ENCODE data around the gene C9orf72.
A peak's percentile ranks its signal among the peaks of the same experiment; 100 is the strongest.
"Not testable (repeated sequence)": the region's sequence is repeated elsewhere in the genome, so short reads cannot be mapped to it uniquely, and the experiment has no call there.

C9orf72 gene

DNA sequence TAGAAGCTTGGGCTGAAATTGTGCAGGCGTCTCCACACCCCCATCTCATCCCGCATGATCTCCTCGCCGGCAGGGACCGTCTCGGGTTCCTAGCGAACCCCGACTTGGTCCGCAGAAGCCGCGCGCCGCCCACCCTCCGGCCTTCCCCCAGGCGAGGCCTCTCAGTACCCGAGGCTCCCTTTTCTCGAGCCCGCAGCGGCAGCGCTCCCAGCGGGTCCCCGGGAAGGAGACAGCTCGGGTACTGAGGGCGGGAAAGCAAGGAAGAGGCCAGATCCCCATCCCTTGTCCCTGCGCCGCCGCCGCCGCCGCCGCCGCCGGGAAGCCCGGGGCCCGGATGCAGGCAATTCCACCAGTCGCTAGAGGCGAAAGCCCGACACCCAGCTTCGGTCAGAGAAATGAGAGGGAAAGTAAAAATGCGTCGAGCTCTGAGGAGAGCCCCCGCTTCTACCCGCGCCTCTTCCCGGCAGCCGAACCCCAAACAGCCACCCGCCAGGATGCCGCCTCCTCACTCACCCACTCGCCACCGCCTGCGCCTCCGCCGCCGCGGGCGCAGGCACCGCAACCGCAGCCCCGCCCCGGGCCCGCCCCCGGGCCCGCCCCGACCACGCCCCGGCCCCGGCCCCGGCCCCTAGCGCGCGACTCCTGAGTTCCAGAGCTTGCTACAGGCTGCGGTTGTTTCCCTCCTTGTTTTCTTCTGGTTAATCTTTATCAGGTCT is at the start of gene C9orf72:
Gene C9orf72 (minus strand): TSS at position 564 of the 716 bp plus-strand sequence. CDS start 6,361 bp downstream, outside the sequence.
- no peaks in the 10 kb centered on the region for H3K36me3 ChIP-seq (ENCODE audit: insufficient read depth, low read length)
- no peak for DNase-seq (ENCODE audit: low read depth, low spot score)
- peak within 1 kb of the TSS; percentile 88 for H3K4me3 ChIP-seq
- peak within 1 kb of the TSS; percentile 90 for H3K9ac ChIP-seq (ENCODE audit: insufficient read length)
- peak within 1 kb of the TSS; percentile 97 for H3K27ac ChIP-seq
- peak; percentile 22 for TF ChIP-seq FOXP2 (optimal IDR thresholded peaks at IDR 0.05; ENCODE audit: control extremely low read depth, extremely low read length, insufficient read depth)
- peak; percentile 63 for TF ChIP-seq POLR2AphosphoS5 (IDR thresholded peaks at IDR 0.05; ENCODE audit: borderline replicate concordance, low read depth, low read length)
- TF ChIP-seq EZH2 (IDR thresholded peaks at IDR 0.05): no peak
- no peaks in the 10 kb centered on the region for H3K9me3 ChIP-seq (ENCODE audit: low read depth, low read length)

DNA sequence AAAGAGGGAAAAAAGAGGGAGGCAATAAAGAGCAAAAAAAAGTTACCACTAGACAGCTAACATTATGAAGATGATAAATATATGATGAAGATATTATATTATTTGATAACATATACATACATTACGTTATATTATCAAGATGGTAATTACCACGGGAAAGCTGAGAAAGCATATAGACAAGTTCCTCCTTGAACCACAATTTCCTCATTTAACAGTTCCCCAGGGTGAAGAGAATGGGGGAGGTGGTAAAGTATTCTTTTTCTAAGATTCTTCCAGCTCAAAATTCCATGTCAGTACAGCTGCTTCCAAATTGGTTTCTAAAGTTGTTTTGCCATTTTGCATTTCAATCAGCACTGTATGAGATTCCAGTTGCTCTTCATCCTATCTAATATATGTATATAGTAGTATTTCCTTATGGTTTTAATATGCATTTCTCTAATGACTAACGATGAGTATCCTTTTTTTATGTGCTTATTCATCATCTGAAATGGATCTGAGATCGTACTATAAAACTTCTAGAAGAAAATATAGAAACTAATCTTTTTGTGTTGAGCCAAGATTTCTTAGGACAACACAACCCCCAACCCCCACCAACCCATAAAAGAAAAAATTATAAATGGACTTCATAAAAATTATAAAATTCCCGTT is 49.5 kb upstream of the C9orf72 start:
- Histone ChIP-seq H3K9ac (ENCODE audit: insufficient read length) (no peak overlapping the region), H3K9me3 (ENCODE audit: low read depth, low read length) (no peaks in the 10 kb centered on the region), H3K36me3 (ENCODE audit: insufficient read depth, low read length) (no peaks in the 10 kb centered on the region), H3K27ac (no peak overlapping the region), H3K4me3 (no peak overlapping the region)
- DNase-seq (ENCODE audit: low read depth, low spot score): peak; percentile 12
- TF ChIP-seq POLR2AphosphoS5 (IDR thresholded peaks at IDR 0.05; ENCODE audit: borderline replicate concordance, low read depth, low read length) (no peak), EZH2 (IDR thresholded peaks at IDR 0.05) (no peak), FOXP2 (optimal IDR thresholded peaks at IDR 0.05; ENCODE audit: control extremely low read depth, extremely low read length, insufficient read depth) (no peak)

DNA sequence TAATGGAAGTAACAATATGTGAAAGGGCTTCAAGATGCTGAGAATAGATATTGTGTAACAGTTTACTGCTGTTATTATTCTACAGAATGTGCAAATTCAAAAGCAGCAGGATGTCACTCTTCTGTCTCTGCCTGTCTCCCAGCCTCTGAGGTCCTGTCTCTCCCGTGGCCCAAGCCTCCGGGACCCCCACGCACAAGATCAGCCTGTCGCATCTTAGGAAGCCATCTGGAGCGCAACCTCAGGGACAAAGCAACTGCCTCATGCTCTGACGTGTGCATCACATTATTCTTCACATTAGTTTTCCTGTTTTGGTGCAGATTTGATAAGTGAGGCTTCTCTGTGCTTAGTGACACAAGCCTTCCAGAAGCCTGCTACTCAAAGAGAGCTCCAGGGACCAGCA is 46.5 kb upstream of the C9orf72 start:
- no peak overlapping the region for H3K9ac ChIP-seq (ENCODE audit: insufficient read length)
- H3K9me3 ChIP-seq (ENCODE audit: low read depth, low read length): no peaks in the 10 kb centered on the region
- no peak overlapping the region for H3K4me3 ChIP-seq
- DNase-seq (ENCODE audit: low read depth, low spot score): no peak
- H3K36me3 ChIP-seq (ENCODE audit: insufficient read depth, low read length): no peaks in the 10 kb centered on the region
- TF ChIP-seq FOXP2 (optimal IDR thresholded peaks at IDR 0.05; ENCODE audit: control extremely low read depth, extremely low read length, insufficient read depth) (no peak), EZH2 (IDR thresholded peaks at IDR 0.05) (no peak), POLR2AphosphoS5 (IDR thresholded peaks at IDR 0.05; ENCODE audit: borderline replicate concordance, low read depth, low read length) (no peak)
- no peak overlapping the region for H3K27ac ChIP-seq

GRCh38 chr9:27618066-27618465 is 44.8 kb upstream of the C9orf72 start:
- no peak for DNase-seq (ENCODE audit: low read depth, low spot score)
- H3K36me3 ChIP-seq (ENCODE audit: insufficient read depth, low read length): no peaks in the 10 kb centered on the region
- no peaks in the 10 kb centered on the region for H3K9me3 ChIP-seq (ENCODE audit: low read depth, low read length)
- H3K9ac ChIP-seq (ENCODE audit: insufficient read length): no peak overlapping the region
- TF ChIP-seq FOXP2 (optimal IDR thresholded peaks at IDR 0.05; ENCODE audit: control extremely low read depth, extremely low read length, insufficient read depth) (no peak), EZH2 (IDR thresholded peaks at IDR 0.05) (no peak), POLR2AphosphoS5 (IDR thresholded peaks at IDR 0.05; ENCODE audit: borderline replicate concordance, low read depth, low read length) (no peak)
- H3K4me3 ChIP-seq: no peak overlapping the region
- no peak overlapping the region for H3K27ac ChIP-seq

- H3K36me3 ChIP-seq (ENCODE audit: insufficient read depth, low read length): no peaks in the 10 kb centered on the region
- no peaks in the 10 kb centered on the region for H3K9me3 ChIP-seq (ENCODE audit: low read depth, low read length)
- TF ChIP-seq EZH2 (IDR thresholded peaks at IDR 0.05): no peak
- TF ChIP-seq POLR2AphosphoS5 (IDR thresholded peaks at IDR 0.05; ENCODE audit: borderline replicate concordance, low read depth, low read length): no peak
- no peak for TF ChIP-seq FOXP2 (optimal IDR thresholded peaks at IDR 0.05; ENCODE audit: control extremely low read depth, extremely low read length, insufficient read depth)
- H3K9ac ChIP-seq (ENCODE audit: insufficient read length): no peak overlapping the region
- no peak overlapping the region for H3K27ac ChIP-seq
- DNase-seq (ENCODE audit: low read depth, low spot score): no peak
- H3K4me3 ChIP-seq: no peak overlapping the region
Measured at GRCh38 chr9:27614551-27614950, 41.3 kb upstream of the C9orf72 start.

DNA sequence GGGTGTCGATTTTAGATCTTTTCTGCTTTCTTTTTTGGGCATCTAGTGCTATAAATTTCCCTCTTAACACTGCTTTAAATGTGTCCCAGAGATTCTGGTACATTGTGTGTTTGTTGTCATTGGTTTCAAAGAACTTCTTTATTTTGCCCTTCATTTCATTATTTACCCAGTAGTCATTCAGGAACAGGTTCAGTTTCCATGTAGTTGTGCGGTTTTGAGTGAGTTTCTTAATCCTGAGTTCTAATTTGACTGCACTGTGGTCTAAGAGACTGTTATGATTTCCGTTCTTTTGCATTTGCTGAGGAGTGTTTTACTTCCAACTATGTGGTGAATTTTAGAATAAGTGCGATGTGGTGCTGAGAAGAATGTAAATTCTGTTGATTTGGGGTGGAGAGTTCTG is 38.8 kb upstream of the C9orf72 start:
- DNase-seq (ENCODE audit: low read depth, low spot score); H3K36me3 ChIP-seq (ENCODE audit: insufficient read depth, low read length); H3K9ac ChIP-seq (ENCODE audit: insufficient read length); H3K4me3 ChIP-seq; H3K27ac ChIP-seq; H3K9me3 ChIP-seq (ENCODE audit: low read depth, low read length): not testable (repeated sequence)

DNA sequence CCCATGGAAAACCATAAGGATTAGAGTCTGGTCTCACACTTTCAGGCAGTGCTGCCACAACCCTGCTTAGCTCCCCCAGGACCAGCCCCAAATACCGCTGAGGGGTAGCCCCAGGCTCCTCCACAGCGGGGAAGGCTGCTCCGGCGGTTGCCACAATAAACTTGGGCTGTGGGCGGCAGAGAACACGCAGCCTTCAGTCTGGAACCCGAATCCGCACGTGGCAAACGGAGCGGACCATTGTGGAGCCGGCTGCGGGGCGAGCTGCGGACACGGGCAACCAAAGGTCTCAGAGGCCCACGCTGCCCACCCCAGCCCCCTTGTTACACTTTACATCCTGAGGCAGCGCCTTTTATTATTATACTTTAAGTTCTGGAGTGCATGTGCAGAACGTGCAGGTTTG is 37.3 kb upstream of the C9orf72 start:
- no peaks in the 10 kb centered on the region for H3K36me3 ChIP-seq (ENCODE audit: insufficient read depth, low read length)
- no peak overlapping the region for H3K27ac ChIP-seq
- H3K9ac ChIP-seq (ENCODE audit: insufficient read length): no peak overlapping the region
- no peak for DNase-seq (ENCODE audit: low read depth, low spot score)
- no peak overlapping the region for H3K4me3 ChIP-seq
- TF ChIP-seq POLR2AphosphoS5 (IDR thresholded peaks at IDR 0.05; ENCODE audit: borderline replicate concordance, low read depth, low read length) (no peak), FOXP2 (optimal IDR thresholded peaks at IDR 0.05; ENCODE audit: control extremely low read depth, extremely low read length, insufficient read depth) (no peak), EZH2 (IDR thresholded peaks at IDR 0.05) (no peak)
- no peaks in the 10 kb centered on the region for H3K9me3 ChIP-seq (ENCODE audit: low read depth, low read length)

GRCh38 chr9:27602954-27603353 is 29.7 kb upstream of the C9orf72 start:
- no peak overlapping the region for H3K4me3 ChIP-seq
- H3K9ac ChIP-seq (ENCODE audit: insufficient read length): no peak overlapping the region
- H3K9me3 ChIP-seq (ENCODE audit: low read depth, low read length): no peaks in the 10 kb centered on the region
- TF ChIP-seq FOXP2 (optimal IDR thresholded peaks at IDR 0.05; ENCODE audit: control extremely low read depth, extremely low read length, insufficient read depth): no peak
- TF ChIP-seq EZH2 (IDR thresholded peaks at IDR 0.05): no peak
- no peak for TF ChIP-seq POLR2AphosphoS5 (IDR thresholded peaks at IDR 0.05; ENCODE audit: borderline replicate concordance, low read depth, low read length)
- no peaks in the 10 kb centered on the region for H3K36me3 ChIP-seq (ENCODE audit: insufficient read depth, low read length)
- no peak overlapping the region for H3K27ac ChIP-seq
- no peak for DNase-seq (ENCODE audit: low read depth, low spot score)

Measured in SK-N-MC (cell line).